T-cell (primary cell): ENCODE data around the gene PSMC3. TPM values are rescaled to one million over a fixed set of nuclear protein-coding genes. Genes with fewer than 3 reads are reported as not detected.

Experiments used
- ATAC-seq, 4 experiments: fragments of 200-7000 bp in 3 of 4; fragments of 150-1000 bp in 1 of 4; cut with Tn5 transposase; replicated peaks in 1 of 4; 1 replicate in 3 of 4; 2 replicates in 1 of 4; pipeline ENCODE4 v1.10.0; 2021; ENCODE audit warnings: moderate library complexity in 3 of 4, mild to moderate bottlenecking in 2 of 4, moderate number of reproducible peaks in 1 of 4
- CTCF ChIA-PET, 2 donors: fragments of 300-600 bp; sonication (Branson Sonifier 250); formaldehyde crosslinking; loops; one replicate each; lab custom pipeline; 2022; ENCODE audit warnings: antibody characterized with exemption in 2 of 2; lab: Charles Lee
- POLR2A ChIA-PET, 2 donors: fragments of 300-600 bp; sonication (Branson Sonifier 250); formaldehyde crosslinking; loops; one replicate each; lab custom pipeline; 2022; ENCODE audit warnings: antibody characterized with exemption in 2 of 2; lab: Charles Lee
- DNase-seq, 35 experiments: peaks; one replicate each; pipeline versions ENCODE4 v3.0.0 to v3.0.0-alpha.2; 2013 to 2023
- H3K27ac ChIP-seq: one replicate; pipeline ENCODE4 v1.5.1; 2013; ENCODE audit warnings: low read length
- H3K27me3 ChIP-seq, 2 experiments: replicated peaks in 1 of 2; 1 replicate in 1 of 2; 2 replicates in 1 of 2; pipeline versions ENCODE4 v1.6.1 to v1.7.0; 2013; ENCODE audit warnings: low read length in 1 of 2, mixed read lengths in 1 of 2; ENCODE audit not compliant: control insufficient read depth in 2 of 2, insufficient read depth in 2 of 2; ENCODE audit errors: extremely low read depth in 1 of 2
- H3K36me3 ChIP-seq, 2 donors: 1 replicate in 1 of 2; 2 replicates in 1 of 2; pipeline versions ENCODE4 v1.6.1 to v1.7.0; 2013; ENCODE audit warnings: low read length in 1 of 2; ENCODE audit not compliant: control insufficient read depth in 2 of 2, insufficient read depth in 1 of 2; ENCODE audit errors: extremely low read depth in 1 of 2
- H3K4me1 ChIP-seq, 2 experiments: 1 replicate in 1 of 2; 2 replicates in 1 of 2; pipeline versions ENCODE4 v1.6.1 to v1.7.0; 2013; ENCODE audit warnings: low read length in 2 of 2, mixed read lengths in 1 of 2; ENCODE audit not compliant: insufficient read depth in 2 of 2, control insufficient read depth in 1 of 2; ENCODE audit errors: extremely low read depth in 1 of 2
- H3K4me3 ChIP-seq, 2 donors: 1 replicate in 1 of 2; 2 replicates in 1 of 2; pipeline versions ENCODE4 v1.5.1 to v1.7.0; 2013; ENCODE audit warnings: mild to moderate bottlenecking in 2 of 2, low read length in 1 of 2, moderate library complexity in 1 of 2; ENCODE audit not compliant: control insufficient read depth in 1 of 2; ENCODE audit errors: extremely low read depth in 1 of 2
- H3K9me3 ChIP-seq: 2 replicates; pipeline ENCODE4 v1.7.0; 2013
- H3K27ac Mint-ChIP-seq, 2 donors: one replicate each; pipeline ENCODE4 v1.8.0; 2020 to 2021; ENCODE audit warnings: mild to moderate bottlenecking in 2 of 2, mixed read lengths in 2 of 2
- H3K27me3 Mint-ChIP-seq, 2 donors: one replicate each; pipeline ENCODE4 v1.8.0; 2021 to 2022; ENCODE audit warnings: mixed read lengths in 2 of 2
- H3K36me3 Mint-ChIP-seq: one replicate; pipeline ENCODE4 v1.8.0; 2021; ENCODE audit warnings: mixed read lengths
- H3K4me1 Mint-ChIP-seq, 3 donors: one replicate each; pipeline ENCODE4 v1.8.0; 2020 to 2022; ENCODE audit warnings: mixed read lengths in 3 of 3, mild to moderate bottlenecking in 1 of 3
- H3K4me3 Mint-ChIP-seq, 3 donors: one replicate each; pipeline ENCODE4 v1.8.0; 2020 to 2022; ENCODE audit warnings: mild to moderate bottlenecking in 3 of 3, mixed read lengths in 3 of 3, moderate library complexity in 3 of 3
- H3K9me3 Mint-ChIP-seq, 3 donors: one replicate each; pipeline ENCODE4 v1.8.0; 2020 to 2022; ENCODE audit warnings: mixed read lengths in 3 of 3
- WGBS: methylation state at CpG from one replicate; pipeline ENCODE4 v1.1.5; 2013; ENCODE audit warnings: missing lambda C conversion rate; ENCODE audit not compliant: insufficient coverage; 5-methylcytosine and 5-hydroxymethylcytosine counted together
- total RNA-seq, 35 experiments: library from RNA in 6 of 35; stranded (reverse) in 6 of 35; fragments of 120-200 nt in 1 of 35; gene quantifications; one replicate each; pipeline versions ENCODE4 v1.2.1 to v1.2.4 and lab custom pipeline; 2013 to 2026

The PSMC3 gene
- total RNA-seq, 5 donors from 2014 or later (not counting 1 experiment from before 2014, with no cell fraction given), result 48.6 to 64.4 (median 55.0) TPM

- CTCF ChIA-PET, result interaction anchor here in 1 of 2 donors (0.5 kb wide), 1 partner anchor 22 kb away, joined by 7 read pairs; no protein-coding TSS in a partner anchor
- H3K27ac ChIP-seq, result no peak overlapping the region
- POLR2A ChIA-PET, result no interaction called here
- Mint-ChIP-seq H3K36me3 (no peaks in the 10 kb centered on the region), H3K27me3 (no peaks in the 10 kb centered on the region), H3K9me3 (no peaks in the 10 kb centered on the region), H3K4me1 (no peaks in the 10 kb centered on the region), H3K27ac (no peak overlapping the region), H3K4me3 (no peak overlapping the region)
- no peaks in the 10 kb centered on the region for H3K36me3 ChIP-seq
- H3K4me1 ChIP-seq, result no peaks in the 10 kb centered on the region
- no peaks in the 10 kb centered on the region for H3K27me3 ChIP-seq
- WGBS, result 93% methylated on average over 5 of the region's 7 CpGs
- no peaks in the 10 kb centered on the region for H3K9me3 ChIP-seq
- H3K4me3 ChIP-seq, result no peak overlapping the region
- ATAC-seq, result no peak
- DNase-seq, result no peak
Observed at GRCh38 chr11:47434011-47434786, 8.0 kb upstream of the PSMC3 start.

GRCh38 chr11:47433157-47433556 lies 6.9 kb upstream of the PSMC3 start:
- CTCF ChIA-PET, result no interaction called here
- no peaks in the 10 kb centered on the region for H3K27me3 Mint-ChIP-seq
- no peak overlapping the region for H3K27ac Mint-ChIP-seq
- Histone ChIP-seq H3K27ac (no peak overlapping the region), H3K4me1 (no peaks in the 10 kb centered on the region), H3K36me3 (no peaks in the 10 kb centered on the region), H3K4me3 (no peak overlapping the region), H3K9me3 (no peaks in the 10 kb centered on the region), H3K27me3 (no peaks in the 10 kb centered on the region)
- WGBS, result 80% methylated on average over 1 of the region's 3 CpGs
- ATAC-seq, result no peak
- POLR2A ChIA-PET, result interaction anchor here in 1 of 2 donors (0.6 kb wide), 1 partner anchor 64 kb away, joined by 3 read pairs; no protein-coding TSS in a partner anchor
- no peak for DNase-seq
- H3K36me3 Mint-ChIP-seq, result no peaks in the 10 kb centered on the region
- H3K4me3 Mint-ChIP-seq, result no peak overlapping the region
- H3K9me3 Mint-ChIP-seq, result no peaks in the 10 kb centered on the region
- no peaks in the 10 kb centered on the region for H3K4me1 Mint-ChIP-seq

- DNase-seq, result no peak
- no peak overlapping the region for H3K4me3 Mint-ChIP-seq
- no peak overlapping the region for H3K4me3 ChIP-seq
- H3K27me3 ChIP-seq, result no peaks in the 10 kb centered on the region
- H3K36me3 ChIP-seq, result no peaks in the 10 kb centered on the region
- H3K27ac Mint-ChIP-seq, result no peak overlapping the region
- H3K27ac ChIP-seq, result no peak overlapping the region
- H3K4me1 ChIP-seq, result peaks cover 0 to 8% of the 10 kb centered on the region in 2 experiments
- no peaks in the 10 kb centered on the region for H3K27me3 Mint-ChIP-seq
- H3K4me1 Mint-ChIP-seq, result peaks cover 2 to 5% (median 2%) of the 10 kb centered on the region in 3 donors
- WGBS, result 97% methylated on average over 5 of the region's 9 CpGs
- H3K36me3 Mint-ChIP-seq, result no peaks in the 10 kb centered on the region
- ChIA-PET POLR2A (interaction anchor here in 1 of 2 donors (0.5 kb wide), 1 partner anchor 225 kb away, joined by 4 read pairs; no protein-coding TSS in a partner anchor), CTCF (interaction anchor here in 1 of 2 donors (0.9 kb wide), 1 partner anchor 19 kb away, joined by 3 read pairs; no protein-coding TSS in a partner anchor)
- ATAC-seq, result no peak
- H3K9me3 Mint-ChIP-seq, result no peaks in the 10 kb centered on the region
- no peaks in the 10 kb centered on the region for H3K9me3 ChIP-seq
Observed at GRCh38 chr11:47431356-47432083, 5.3 kb upstream of the PSMC3 start.

- no peaks in the 10 kb centered on the region for H3K27me3 Mint-ChIP-seq
- no peaks in the 10 kb centered on the region for H3K36me3 ChIP-seq
- peaks cover 5% of the 10 kb centered on the region for H3K36me3 Mint-ChIP-seq
- no peaks in the 10 kb centered on the region for H3K9me3 ChIP-seq
- DNase-seq (no peak), ATAC-seq (no peak)
- H3K9me3 Mint-ChIP-seq, result no peaks in the 10 kb centered on the region
- peaks cover 10 to 13% (median 12%) of the 10 kb centered on the region in 3 donors for H3K4me1 Mint-ChIP-seq
- H3K4me1 ChIP-seq, result peaks cover 2 to 11% of the 10 kb centered on the region in 2 experiments
- no peak overlapping the region for H3K27ac Mint-ChIP-seq
- H3K4me3 ChIP-seq, result no peak overlapping the region
- CTCF ChIA-PET, result no interaction called here
- no peak overlapping the region for H3K27ac ChIP-seq
- POLR2A ChIA-PET, result no interaction called here
- no peak overlapping the region for H3K4me3 Mint-ChIP-seq
- 29% methylated on average over 4 of the region's 5 CpGs for whole genome bisulfite sequencing
- no peaks in the 10 kb centered on the region for H3K27me3 ChIP-seq
Observed at GRCh38 chr11:47430524-47430923, 4.3 kb upstream of the PSMC3 start.

GRCh38 chr11:47425611-47426010 lies 628 bp downstream of the PSMC3 start:
- ATAC-seq, result no peak

More at GRCh38 chr11:47425611-47426010, 628 bp downstream of the PSMC3 start:
- no peaks in the 10 kb centered on the region for H3K27me3 Mint-ChIP-seq
- POLR2A ChIA-PET, result interaction anchor here in 1 of 2 donors (0.7 kb wide), 1 partner anchor 17 kb away, joined by 3 read pairs; no protein-coding TSS in a partner anchor
- peak overlapping the region; percentile 98 to 99 for H3K27ac Mint-ChIP-seq
- Histone ChIP-seq H3K9me3 (no peaks in the 10 kb centered on the region), H3K27me3 (no peaks in the 10 kb centered on the region), H3K4me3 (peak overlapping the region; percentile 86 to 93), H3K27ac (peak overlapping the region; percentile 63), H3K4me1 (peaks cover 9 to 29% of the 10 kb centered on the region in 2 experiments), H3K36me3 (peaks cover 4 to 34% of the 10 kb centered on the region in 2 donors)
- CTCF ChIA-PET, result no interaction called here
- WGBS, result 0% methylated on average over 9 of the region's 14 CpGs
- peaks cover 31% of the 10 kb centered on the region for H3K36me3 Mint-ChIP-seq
- peak in 1 of 35 experiments; percentile 22 for DNase-seq
- H3K4me1 Mint-ChIP-seq, result peaks cover 26 to 32% (median 30%) of the 10 kb centered on the region in 3 donors
- H3K9me3 Mint-ChIP-seq, result no peaks in the 10 kb centered on the region
- H3K4me3 Mint-ChIP-seq, result peak overlapping the region; percentile 99 to 100 (median 99)
